Measurements from ENCODE around the gene UBE2K. TPM values are rescaled to one million over a fixed set of nuclear protein-coding genes. Genes with fewer than 3 reads are reported as not detected.
A peak's percentile ranks its signal among the peaks of the same experiment; 100 is the strongest.

The UBE2K gene
- polyA plus RNA-seq, 3 donors = 24.2 to 66.8 (median 50.0) TPM

GRCh38 chr4:39721788-39722187, 23.9 kb downstream of the UBE2K start:
- Histone ChIP-seq H3K36me3 (replicated peaks in 1 of 2; ENCODE audit: control insufficient read depth in 1 of 2, insufficient read depth in 2 of 2, low read length in 2 of 2) (peaks cover 6 to 12% of the 10 kb centered on the region in 2 donors), H2AFZ (ENCODE audit: insufficient read depth, low read depth, low read length, poor library complexity, severe bottlenecking) (no peak overlapping the region), H3K4me2 (replicated peaks; ENCODE audit: extremely low read depth, low read length, poor library complexity, severe bottlenecking) (no peak overlapping the region), H3K4me3 (replicated peaks in 1 of 3; ENCODE audit: low read depth in 2 of 3, low read length in 3 of 3) (no peak overlapping the region), H3K27ac (ENCODE audit: low read depth in 1 of 2, low read length in 2 of 2) (peak overlapping the region in 1 of 2 donors; percentile 39), H4K20me1 (ENCODE audit: insufficient read depth, low read length) (peaks cover 97% of the 10 kb centered on the region), H3K79me2 (ENCODE audit: insufficient read depth, low read length) (peaks cover 98% of the 10 kb centered on the region), H3K9ac (ENCODE audit: insufficient read depth, low read length, poor library complexity, severe bottlenecking) (no peak overlapping the region), H3K4me1 (ENCODE audit: control insufficient read depth in 1 of 2, insufficient read depth in 2 of 2, low read length in 2 of 2) (peaks cover 10 to 12% of the 10 kb centered on the region in 2 donors), H3K27me3 (ENCODE audit: control insufficient read depth in 2 of 2, insufficient read depth in 2 of 2, low read length in 2 of 2) (no peaks in the 10 kb centered on the region), H3K9me3 (replicated peaks in 1 of 2; ENCODE audit: control insufficient read depth in 1 of 2, insufficient read depth in 1 of 2, low read length in 2 of 2) (no peaks in the 10 kb centered on the region)
- peaks cover 0 to 3% (median 0%) of the 10 kb centered on the region in 7 donors for H3K9me3 Mint-ChIP-seq
- WGBS (ENCODE audit: insufficient coverage) = no CpG with 5 or more reads among the region's 7 CpGs
- no peak for DNase-seq
- H3K27me3 Mint-ChIP-seq (ENCODE audit: low read depth in 3 of 3) = peaks cover 0 to 3% (median 1%) of the 10 kb centered on the region in 3 donors
- intact Hi-C loops (cut with micrococcal nuclease) = no loop called here
- TF ChIP-seq, protein P1, sequence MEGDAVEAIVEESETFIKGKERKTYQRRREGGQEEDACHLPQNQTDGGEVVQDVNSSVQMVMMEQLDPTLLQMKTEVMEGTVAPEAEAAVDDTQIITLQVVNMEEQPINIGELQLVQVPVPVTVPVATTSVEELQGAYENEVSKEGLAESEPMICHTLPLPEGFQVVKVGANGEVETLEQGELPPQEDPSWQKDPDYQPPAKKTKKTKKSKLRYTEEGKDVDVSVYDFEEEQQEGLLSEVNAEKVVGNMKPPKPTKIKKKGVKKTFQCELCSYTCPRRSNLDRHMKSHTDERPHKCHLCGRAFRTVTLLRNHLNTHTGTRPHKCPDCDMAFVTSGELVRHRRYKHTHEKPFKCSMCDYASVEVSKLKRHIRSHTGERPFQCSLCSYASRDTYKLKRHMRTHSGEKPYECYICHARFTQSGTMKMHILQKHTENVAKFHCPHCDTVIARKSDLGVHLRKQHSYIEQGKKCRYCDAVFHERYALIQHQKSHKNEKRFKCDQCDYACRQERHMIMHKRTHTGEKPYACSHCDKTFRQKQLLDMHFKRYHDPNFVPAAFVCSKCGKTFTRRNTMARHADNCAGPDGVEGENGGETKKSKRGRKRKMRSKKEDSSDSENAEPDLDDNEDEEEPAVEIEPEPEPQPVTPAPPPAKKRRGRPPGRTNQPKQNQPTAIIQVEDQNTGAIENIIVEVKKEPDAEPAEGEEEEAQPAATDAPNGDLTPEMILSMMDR (IDR thresholded peaks at IDR 0.05) = no peak
- peaks cover 32% of the 10 kb centered on the region for H3K4me1 Mint-ChIP-seq
- peak overlapping the region in 3 of 7 donors; percentile 26 to 58 (median 50) for H3K27ac Mint-ChIP-seq
- H3K36me3 Mint-ChIP-seq = peaks cover 14 to 52% of the 10 kb centered on the region in 2 donors
- no peak overlapping the region for H3K4me3 Mint-ChIP-seq

DNA sequence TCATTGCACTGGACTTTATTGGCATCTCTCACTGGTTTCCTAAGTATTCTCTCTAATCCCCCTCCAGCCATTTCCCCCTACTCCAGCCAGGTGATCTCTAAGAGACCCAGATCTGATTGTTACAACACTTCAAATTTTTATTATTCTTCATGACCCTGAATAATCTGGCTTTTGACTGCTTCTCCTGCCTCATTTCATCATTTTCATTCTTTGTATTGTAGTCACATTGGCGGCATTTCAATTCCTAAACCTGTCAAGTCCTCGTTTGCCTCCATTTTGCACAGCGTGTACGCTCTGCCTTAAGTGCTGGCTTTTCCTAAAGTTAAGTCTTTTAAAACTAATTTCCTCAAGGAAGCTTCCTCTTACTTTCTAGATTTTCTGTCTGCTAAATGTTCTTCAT, 31.6 kb downstream of the UBE2K start:
- H3K9me3 Mint-ChIP-seq = no peaks in the 10 kb centered on the region
- peak overlapping the region in 5 of 7 donors; percentile 3 to 65 (median 53) for H3K27ac Mint-ChIP-seq
- peaks cover 0 to 2% (median 1%) of the 10 kb centered on the region in 3 donors for H3K27me3 Mint-ChIP-seq (ENCODE audit: low read depth in 3 of 3)
- TF ChIP-seq, protein P1 (IDR thresholded peaks at IDR 0.05) = no peak
- no peaks in the 10 kb centered on the region for H3K9me3 ChIP-seq (replicated peaks in 1 of 2; ENCODE audit: control insufficient read depth in 1 of 2, insufficient read depth in 1 of 2, low read length in 2 of 2)
- H3K4me1 ChIP-seq (ENCODE audit: control insufficient read depth in 1 of 2, insufficient read depth in 2 of 2, low read length in 2 of 2) = peaks cover 9 to 10% of the 10 kb centered on the region in 2 donors
- H3K36me3 ChIP-seq (replicated peaks in 1 of 2; ENCODE audit: control insufficient read depth in 1 of 2, insufficient read depth in 2 of 2, low read length in 2 of 2) = peaks cover 7 to 30% of the 10 kb centered on the region in 2 donors
- no peak overlapping the region for H3K4me2 ChIP-seq (replicated peaks; ENCODE audit: extremely low read depth, low read length, poor library complexity, severe bottlenecking)
- H2AFZ ChIP-seq (ENCODE audit: insufficient read depth, low read depth, low read length, poor library complexity, severe bottlenecking) = no peak overlapping the region
- no peaks in the 10 kb centered on the region for H3K27me3 ChIP-seq (ENCODE audit: control insufficient read depth in 2 of 2, insufficient read depth in 2 of 2, low read length in 2 of 2)
- no peak overlapping the region for H3K4me3 Mint-ChIP-seq
- no peak overlapping the region for H3K9ac ChIP-seq (ENCODE audit: insufficient read depth, low read length, poor library complexity, severe bottlenecking)
- H3K79me2 ChIP-seq (ENCODE audit: insufficient read depth, low read length) = peaks cover 100% of the 10 kb centered on the region
- H4K20me1 ChIP-seq (ENCODE audit: insufficient read depth, low read length) = peaks cover 100% of the 10 kb centered on the region
- DNase-seq = no peak
- H3K27ac ChIP-seq (ENCODE audit: low read depth in 1 of 2, low read length in 2 of 2) = peak overlapping the region in 1 of 2 donors; percentile 20
- no peak overlapping the region for H3K4me3 ChIP-seq (replicated peaks in 1 of 3; ENCODE audit: low read depth in 2 of 3, low read length in 3 of 3)
- intact Hi-C loops (cut with micrococcal nuclease) = no loop called here
- WGBS (ENCODE audit: insufficient coverage) = 98% methylated on average over 4 of the region's 4 CpGs
- peaks cover 12 to 46% of the 10 kb centered on the region in 2 donors for H3K36me3 Mint-ChIP-seq
- peaks cover 20% of the 10 kb centered on the region for H3K4me1 Mint-ChIP-seq
